NT2/D1 (cell line): ENCODE data around the gene LFNG.

Experiments
- SUZ12 ChIP-seq: IDR thresholded peaks from 2 replicates; pipeline ENCODE4 v1.6.1; 2011; ENCODE audit not compliant: insufficient read length, insufficient read depth; ENCODE audit errors: extremely low read depth
- YY1 ChIP-seq: IDR thresholded peaks from 2 replicates; pipeline ENCODE4 v1.6.1; 2011; ENCODE audit not compliant: insufficient read length, insufficient read depth
- ZNF274 ChIP-seq: IDR thresholded peaks from 2 replicates; pipeline ENCODE4 v1.6.1; 2011; ENCODE audit warnings: mild to moderate bottlenecking, low read depth, low read length

GRCh38 chr7:2564970-2565540 lies 45.5 kb downstream of the LFNG start:
- TF ChIP-seq YY1 (no peak), ZNF274 (no peak), SUZ12 (no peak)
